A673 (cell line): ENCODE data around the gene CSNK1G3. TPM values are rescaled to one million over a fixed set of nuclear protein-coding genes. Genes with fewer than 3 reads are reported as not detected.
A peak's percentile ranks its signal among the peaks of the same experiment; 100 is the strongest.
"Not testable (repeated sequence)": the region's sequence is repeated elsewhere in the genome, so short reads cannot be mapped to it uniquely, and the experiment has no call there.

Experiments used
- Bru-seq: library from RNA; stranded (reverse); fragments of 400-500 nt; gene quantifications from one replicate; lab custom pipeline; 2021; lab: Mats Ljungman, UMichigan
- BruChase-seq, 2 experiments: library from RNA; stranded (reverse); fragments of 400-500 nt; gene quantifications; one replicate each; lab custom pipeline; 2021; lab: Mats Ljungman, UMichigan
- BruUV-seq: library from RNA; stranded (reverse); fragments of 400-500 nt; replicated peaks from 2 replicates; lab custom pipeline; 2021; lab: Mats Ljungman, UMichigan
- CTCF ChIA-PET: fragments of 300-600 bp; sonication (Branson Sonifier 250); formaldehyde crosslinking; loops from one replicate; lab custom pipeline; 2022; ENCODE audit warnings: antibody characterized with exemption; lab: Charles Lee
- POLR2A ChIA-PET: fragments of 300-600 bp; sonication (Branson Sonifier 250); formaldehyde crosslinking; loops from one replicate; lab custom pipeline; 2022; ENCODE audit warnings: antibody characterized with exemption; ENCODE audit not compliant: low non-redundant PET; lab: Charles Lee
- DNase-seq: peaks from one replicate; pipeline ENCODE4 v3.0.0-alpha.2; 2015; ENCODE audit warnings: low spot score
- H3K27ac ChIP-seq: fragments of 200-600 bp; sonication (generic); 2 replicates; pipeline ENCODE4 v1.5.1; 2016; ENCODE audit warnings: mixed run types, low read depth, mild to moderate bottlenecking, mixed read lengths, antibody characterized with exemption, low read length; ENCODE audit not compliant: poor library complexity, severe bottlenecking
- H3K27me3 ChIP-seq: fragments of 200-600 bp; sonication (generic); replicated peaks from 2 replicates; pipeline ENCODE4 v1.6.1; 2017; ENCODE audit warnings: mixed run types, low read depth, mild to moderate bottlenecking, mixed read lengths, antibody characterized with exemption, low read length; ENCODE audit not compliant: insufficient read depth, poor library complexity
- H3K36me3 ChIP-seq: fragments of 200-600 bp; sonication (generic); 2 replicates; pipeline ENCODE4 v1.6.1; 2016; ENCODE audit warnings: mixed run types, mild to moderate bottlenecking, mixed read lengths, antibody characterized with exemption, low read length; ENCODE audit not compliant: insufficient read depth, poor library complexity, severe bottlenecking
- H3K4me1 ChIP-seq: fragments of 200-600 bp; sonication (generic); 2 replicates; pipeline ENCODE4 v1.6.1; 2017; ENCODE audit warnings: mixed run types, mild to moderate bottlenecking, mixed read lengths, antibody characterized with exemption, low read length; ENCODE audit not compliant: insufficient read depth, poor library complexity, severe bottlenecking
- H3K4me3 ChIP-seq: fragments of 200-600 bp; sonication (generic); 2 replicates; pipeline ENCODE4 v1.5.1; 2016; ENCODE audit warnings: low read depth, mixed run types, mild to moderate bottlenecking, mixed read lengths, low read length; ENCODE audit not compliant: poor library complexity, severe bottlenecking
- H3K9me3 ChIP-seq: fragments of 200-600 bp; sonication (generic); 2 replicates; pipeline ENCODE4 v1.6.1; 2016; ENCODE audit warnings: mixed run types, low read depth, mild to moderate bottlenecking, mixed read lengths, antibody characterized with exemption, low read length; ENCODE audit not compliant: poor library complexity, severe bottlenecking
- CTCF ChIP-seq: fragments of 300-800, 200-600 bp; sonication (generic); conservative IDR thresholded peaks from 2 replicates; pipeline ENCODE4 v1.5.1; 2017; ENCODE audit warnings: low read depth, mild to moderate bottlenecking, antibody characterized with exemption, low read length, moderate library complexity, mixed read lengths
- EZH2 ChIP-seq: fragments of 200-600 bp; sonication (generic); IDR thresholded peaks from 2 replicates; pipeline ENCODE4 v1.6.1; 2017; ENCODE audit warnings: borderline replicate concordance, low read depth, mild to moderate bottlenecking, mixed read lengths, antibody characterized with exemption, low read length; ENCODE audit not compliant: poor library complexity, severe bottlenecking
- intact Hi-C: fragments of 100-400 bp; cut with micrococcal nuclease; formaldehyde crosslinking; loops from one replicate; pipeline ENCODE4 v1.10.0; 2022; ENCODE audit not compliant: unreplicated experiment
- long read RNA-seq: library from polyadenylated mRNA; stranded (forward); transcript quantifications from one replicate; pipeline ENCODE4 v2.0.0, GENCODE V29; 2022
- total RNA-seq: library from RNA; stranded (reverse); gene quantifications from 2 replicates; pipeline ENCODE4 v1.2.3, GENCODE V29; 2021

The CSNK1G3 gene
- total RNA-seq (42.1 and 43.1 TPM in 2 replicates), Bru-seq, nascent RNA (percentile 89 among the genes with signal in this experiment), BruChase-seq, experiment 1, labeled RNA remaining after a 2-hour chase (percentile 82 among the genes with signal in this experiment), BruChase-seq, experiment 2, labeled RNA remaining after a 6-hour chase (percentile 67 among the genes with signal in this experiment)
- long read RNA-seq, full-length matches to known transcripts, result 6 of 40 reads
- long read RNA-seq, partial matches to known transcripts, result 1 of 40 reads
- long read RNA-seq, other reads (novel, unspliced or antisense), result 33 of 40 reads

- Histone ChIP-seq H3K27me3 (no peaks in the 10 kb centered on the region), H3K9me3 (no peaks in the 10 kb centered on the region), H3K4me1 (peaks cover 16% of the 10 kb centered on the region), H3K4me3 (peak within 1 kb of the TSS; percentile 79), H3K36me3 (no peaks in the 10 kb centered on the region), H3K27ac (peak within 1 kb of the TSS; percentile 92)
- DNase-seq, result peak; percentile 98
- ChIA-PET CTCF (interaction anchor here (1.6 kb wide), 1 partner anchor 88 kb away, joined by 10 read pairs; the partner anchor contains the start of gene CEP120), POLR2A (interaction anchor here (0.6 kb wide), 1 partner anchor 770 kb away, joined by 6 read pairs; no protein-coding TSS in a partner anchor)
- TF ChIP-seq CTCF, result no peak
- TF ChIP-seq EZH2, result no peak
- BruUV-seq, result no TSS peak
- intact Hi-C loops, result loop anchor here (2.0 to 5.0 kb wide), 2 partner anchors 59 to 90 kb away; partner anchors contain the start of gene CEP120
Measured at GRCh38 chr5:123511648-123512605, at the start of gene CSNK1G3. TSS of gene CSNK1G3 (plus strand) at chr5:123512177. CDS start at chr5:123545664, 33,487 bp downstream.

- POLR2A ChIA-PET, BruUV-seq, intact Hi-C loops, H3K27me3 ChIP-seq, H3K27ac ChIP-seq, DNase-seq, CTCF ChIA-PET, H3K9me3 ChIP-seq, H3K4me3 ChIP-seq, H3K36me3 ChIP-seq: not testable (repeated sequence)
- H3K4me1 ChIP-seq, result peaks cover 18% of the 10 kb centered on the region
Measured at GRCh38 chr5:123466839-123467238, 45.1 kb upstream of the CSNK1G3 start.

- H3K9me3 ChIP-seq, result no peaks in the 10 kb centered on the region
- intact Hi-C loops, result no loop called here
- H3K36me3 ChIP-seq, result no peaks in the 10 kb centered on the region
- H3K4me3 ChIP-seq, result no peak overlapping the region
- no peak overlapping the region for H3K27ac ChIP-seq
- H3K4me1 ChIP-seq, result peaks cover 10% of the 10 kb centered on the region
- TF ChIP-seq EZH2, result no peak
- no peak for TF ChIP-seq CTCF
- DNase-seq, result no peak
- H3K27me3 ChIP-seq, result no peaks in the 10 kb centered on the region
- POLR2A ChIA-PET, result no interaction called here
- CTCF ChIA-PET, result no interaction called here
- no TSS peak for BruUV-seq
Measured at GRCh38 chr5:123471385-123471784, 40.6 kb upstream of the CSNK1G3 start.
